ENCODE data around the gene CDC40.

Gene CDC40

GRCh38 chr6:110180228-110181008 lies at the start of gene CDC40:
CDC40 (plus strand) TSS chr6:110180427; CDS start chr6:110180445, 18 bp downstream.
- peak; percentile 29 to 35 for DNase-seq (ENCODE audit: low read depth in 1 of 2, low spot score in 1 of 2)

GRCh38 chr6:110137924-110138887 lies 42.0 kb upstream of the CDC40 start:
- no peak for DNase-seq (ENCODE audit: low read depth in 1 of 2, low spot score in 1 of 2)

GRCh38 chr6:110139052-110139451 lies 41.2 kb upstream of the CDC40 start:
- no peak for DNase-seq (ENCODE audit: low read depth in 1 of 2, low spot score in 1 of 2)

- DNase-seq (ENCODE audit: low read depth in 1 of 2, low spot score in 1 of 2), result no peak
Measured at GRCh38 chr6:110140650-110141049, 39.6 kb upstream of the CDC40 start.

GRCh38 chr6:110147870-110148269 lies 32.4 kb upstream of the CDC40 start:
- no peak for DNase-seq (ENCODE audit: low read depth in 1 of 2, low spot score in 1 of 2)

- no peak for DNase-seq (ENCODE audit: low read depth in 1 of 2, low spot score in 1 of 2)
Measured at GRCh38 chr6:110158479-110158878, 21.7 kb upstream of the CDC40 start.

- DNase-seq (ENCODE audit: low read depth in 1 of 2, low spot score in 1 of 2), result no peak
Measured at GRCh38 chr6:110170081-110170480, 10.1 kb upstream of the CDC40 start.

- no peak for DNase-seq (ENCODE audit: low read depth in 1 of 2, low spot score in 1 of 2)
Measured at GRCh38 chr6:110173506-110174132, 6.6 kb upstream of the CDC40 start.

GRCh38 chr6:110178626-110179405 lies 1.4 kb upstream of the CDC40 start:
- peak; percentile 36 to 38 for DNase-seq (ENCODE audit: low read depth in 1 of 2, low spot score in 1 of 2)

GRCh38 chr6:110179406-110180227 lies 610 bp upstream of the CDC40 start, which contains the start of gene WASF1:
WASF1 (minus strand) TSS chr6:110179670; CDS start chr6:110127601, 52,069 bp downstream.
- peak; percentile 76 to 85 for DNase-seq (ENCODE audit: low read depth in 1 of 2, low spot score in 1 of 2)

- no peak for DNase-seq (ENCODE audit: low read depth in 1 of 2, low spot score in 1 of 2)
Measured at GRCh38 chr6:110181131-110182030, 1.2 kb downstream of the CDC40 start.

GRCh38 chr6:110183292-110183885 lies 3.2 kb downstream of the CDC40 start:
- no peak for DNase-seq (ENCODE audit: low read depth in 1 of 2, low spot score in 1 of 2)

- no peak for DNase-seq (ENCODE audit: low read depth in 1 of 2, low spot score in 1 of 2)
Measured at GRCh38 chr6:110185879-110186278, 5.7 kb downstream of the CDC40 start.

- no peak for DNase-seq (ENCODE audit: low read depth in 1 of 2, low spot score in 1 of 2)
Measured at GRCh38 chr6:110188791-110189190, 8.6 kb downstream of the CDC40 start.

- no peak for DNase-seq (ENCODE audit: low read depth in 1 of 2, low spot score in 1 of 2)
Measured at GRCh38 chr6:110190726-110191125, 10.5 kb downstream of the CDC40 start.

- DNase-seq (ENCODE audit: low read depth in 1 of 2, low spot score in 1 of 2), result no peak
Measured at GRCh38 chr6:110191477-110191876, 11.2 kb downstream of the CDC40 start.

GRCh38 chr6:110195639-110196038 lies 15.4 kb downstream of the CDC40 start:
- DNase-seq (ENCODE audit: low read depth in 1 of 2, low spot score in 1 of 2), result no peak

GRCh38 chr6:110196874-110197273 lies 16.6 kb downstream of the CDC40 start:
- no peak for DNase-seq (ENCODE audit: low read depth in 1 of 2, low spot score in 1 of 2)
